Nephron (organoid): ENCODE data around the gene MAGEC2.

ENCODE experiments used
- H3K27ac Mint-ChIP-seq, 3 experiments: 2 replicates each; pipeline ENCODE4 v1.8.0; 2020; ENCODE audit warnings: mixed read lengths in 3 of 3, mild to moderate bottlenecking in 2 of 3, moderate library complexity in 1 of 3
- H3K27me3 Mint-ChIP-seq: 2 replicates; pipeline ENCODE4 v1.8.0; 2021; ENCODE audit warnings: low read depth, mild to moderate bottlenecking, moderate library complexity, mixed read lengths
- H3K36me3 Mint-ChIP-seq: 2 replicates; pipeline ENCODE4 v1.8.0; 2020; ENCODE audit warnings: low read depth, mixed read lengths
- H3K4me1 Mint-ChIP-seq: 2 replicates; pipeline ENCODE4 v1.8.0; 2020; ENCODE audit warnings: mixed read lengths
- H3K4me3 Mint-ChIP-seq, 3 experiments: 2 replicates each; pipeline ENCODE4 v1.8.0; 2020; ENCODE audit warnings: mild to moderate bottlenecking in 3 of 3, mixed read lengths in 3 of 3, moderate library complexity in 2 of 3
- H3K9me3 Mint-ChIP-seq: 2 replicates; pipeline ENCODE4 v1.8.0; 2020; ENCODE audit warnings: mixed read lengths
- CTCF ChIP-seq, 3 experiments: fragments of 200-600 bp; sonication (generic); IDR thresholded peaks; one replicate each; pipeline ENCODE4 v1.5.0; 2021; ENCODE audit warnings: antibody characterized with exemption in 3 of 3; ENCODE audit not compliant: unreplicated experiment in 3 of 3

MAGEC2 gene

GRCh38 chrX:142156567-142156966, 48.5 kb downstream of the MAGEC2 start:
- no peak overlapping the region for H3K27ac Mint-ChIP-seq
- no peak for TF ChIP-seq CTCF (IDR thresholded peaks at IDR 0.05; ENCODE audit: unreplicated experiment in 3 of 3)
- H3K4me3 Mint-ChIP-seq = no peak overlapping the region
- H3K4me1 Mint-ChIP-seq = no peaks in the 10 kb centered on the region
- peaks cover 12% of the 10 kb centered on the region for H3K9me3 Mint-ChIP-seq
- H3K36me3 Mint-ChIP-seq = no peaks in the 10 kb centered on the region
- H3K27me3 Mint-ChIP-seq = no peaks in the 10 kb centered on the region
